Liver (tissue), 9 donors: ENCODE measurements around the gene GATM. TPM values are rescaled to one million over a fixed set of nuclear protein-coding genes. Genes with fewer than 3 reads are reported as not detected.

ENCODE experiments used
- DNase-seq: peaks from one replicate; pipeline ENCODE4 v3.0.0-alpha.2; 2017; ENCODE audit warnings: low spot score
- H3K27ac ChIP-seq, 2 donors: one replicate each; pipeline ENCODE4 v1.7.0; 2013; ENCODE audit warnings: inconsistent platforms in 2 of 2, low read length in 2 of 2, control low read depth in 1 of 2, low read depth in 1 of 2, mild to moderate bottlenecking in 1 of 2
- H3K27me3 ChIP-seq, 4 donors: one replicate each; pipeline versions ENCODE4 v1.6.1 to v1.7.0; 2013; ENCODE audit warnings: low read length in 3 of 4, inconsistent platforms in 1 of 4, mild to moderate bottlenecking in 1 of 4, moderate library complexity in 1 of 4; ENCODE audit not compliant: control insufficient read depth in 4 of 4, insufficient read depth in 4 of 4
- H3K36me3 ChIP-seq, 4 donors: one replicate each; pipeline versions ENCODE4 v1.6.1 to v1.7.0; 2013; ENCODE audit warnings: low read length in 3 of 4, mild to moderate bottlenecking in 3 of 4, low read depth in 1 of 4, moderate library complexity in 1 of 4; ENCODE audit not compliant: control insufficient read depth in 4 of 4, insufficient read depth in 3 of 4
- H3K4me1 ChIP-seq, 4 donors: one replicate each; pipeline versions ENCODE4 v1.6.1 to v1.7.0; 2013; ENCODE audit warnings: low read length in 3 of 4, mild to moderate bottlenecking in 3 of 4, moderate library complexity in 1 of 4; ENCODE audit not compliant: control insufficient read depth in 4 of 4, insufficient read depth in 4 of 4
- H3K4me3 ChIP-seq, 3 donors: one replicate each; pipeline versions ENCODE4 v1.6.1 to v1.7.0; 2013; ENCODE audit warnings: low read length in 3 of 3, control low read depth in 1 of 3, low read depth in 1 of 3, mild to moderate bottlenecking in 1 of 3
- H3K9ac ChIP-seq, 2 donors: one replicate each; pipeline ENCODE4 v1.7.0; 2013; ENCODE audit warnings: low read length in 2 of 2, mild to moderate bottlenecking in 2 of 2, moderate library complexity in 2 of 2, control low read depth in 1 of 2, low read depth in 1 of 2
- H3K9me3 ChIP-seq, 4 donors: one replicate each; pipeline versions ENCODE4 v1.6.1 to v1.7.0; 2013; ENCODE audit warnings: low read length in 3 of 4; ENCODE audit not compliant: control insufficient read depth in 4 of 4
- EGR1 ChIP-seq, 2 donors: IDR thresholded peaks; 2 replicates each; pipeline ENCODE4 v1.6.1; 2016 to 2018; ENCODE audit warnings: antibody characterized with exemption in 2 of 2, low read depth in 2 of 2
- FOXA1 ChIP-seq: IDR thresholded peaks from 2 replicates; pipeline ENCODE4 v1.6.1; 2016; ENCODE audit warnings: antibody characterized with exemption
- FOXA2 ChIP-seq: IDR thresholded peaks from 2 replicates; pipeline ENCODE4 v1.6.1; 2016; ENCODE audit warnings: antibody characterized with exemption
- GABPA ChIP-seq, 2 donors: IDR thresholded peaks in 1 of 2; conservative IDR thresholded peaks in 1 of 2; 2 replicates each; pipeline ENCODE4 v1.6.1; 2016; ENCODE audit warnings: antibody characterized with exemption in 2 of 2, mild to moderate bottlenecking in 1 of 2, moderate library complexity in 1 of 2
- HNF4A ChIP-seq, 2 donors: conservative IDR thresholded peaks; 2 replicates each; pipeline ENCODE4 v1.6.1; 2016; ENCODE audit warnings: antibody characterized with exemption in 2 of 2, mild to moderate bottlenecking in 2 of 2
- HNF4G ChIP-seq: IDR thresholded peaks from 2 replicates; pipeline ENCODE4 v1.6.1; 2016; ENCODE audit warnings: antibody characterized with exemption
- NR2F2 ChIP-seq: IDR thresholded peaks from 2 replicates; pipeline ENCODE4 v1.6.1; 2016; ENCODE audit warnings: antibody characterized with exemption
- RXRA ChIP-seq, 2 donors: IDR thresholded peaks; 2 replicates each; pipeline ENCODE4 v1.6.1; 2017 to 2018; ENCODE audit warnings: antibody characterized with exemption in 2 of 2, mild to moderate bottlenecking in 1 of 2
- SP1 ChIP-seq: IDR thresholded peaks from 2 replicates; pipeline ENCODE4 v1.6.1; 2018; ENCODE audit warnings: antibody characterized with exemption, mild to moderate bottlenecking
- YY1 ChIP-seq: IDR thresholded peaks from 2 replicates; pipeline ENCODE4 v1.6.1; 2016; ENCODE audit warnings: antibody characterized with exemption, mild to moderate bottlenecking
- WGBS: extraction: QIAGEN DNeasy Blood & Tissue Kit; methylation state at CpG from one replicate; pipeline ENCODE4 v1.1.7; 2013; 5-methylcytosine and 5-hydroxymethylcytosine counted together
- polyA plus RNA-seq, 2 donors: library from polyadenylated mRNA; stranded (reverse) in 1 of 2; unstranded in 1 of 2; fragments of 200-250 nt in 1 of 2; fragments of >200 nt in 1 of 2; fragmentation: Nextera tagmentation in 1 of 2; extraction: Ambion mirVana in 1 of 2; gene quantifications; one replicate each; pipeline versions ENCODE4 v1.2.1 to v1.2.3, GENCODE V29; 2013 to 2015
- total RNA-seq, 2 donors: library from RNA; depleted of rRNA; stranded (reverse); fragments of >200 nt; gene quantifications; one replicate each; pipeline ENCODE4 v1.2.3, GENCODE V29; 2014
- TF ChIP-seq, protein P1 (sequence below): IDR thresholded peaks from 2 replicates; pipeline ENCODE4 v1.6.1; 2016; ENCODE audit warnings: antibody characterized with exemption
- TF ChIP-seq, protein P2 (sequence below): fragments of 150-350 bp; IDR thresholded peaks from 2 replicates; pipeline ENCODE4 v1.5.1; 2017; ENCODE audit warnings: improper control_type of control experiment, low read depth, low read length; ENCODE audit not compliant: missing input control
- TF ChIP-seq, protein P3 (sequence below): IDR thresholded peaks from 2 replicates; pipeline ENCODE4 v1.6.1; 2016; ENCODE audit warnings: antibody characterized with exemption, mild to moderate bottlenecking
- TF ChIP-seq, protein P4 (sequence below): IDR thresholded peaks from 2 replicates; pipeline ENCODE4 v1.6.1; 2016; ENCODE audit warnings: antibody characterized with exemption
- TF ChIP-seq, protein P5 (sequence below): IDR thresholded peaks from 2 replicates; pipeline ENCODE4 v1.6.1; 2016; ENCODE audit warnings: antibody characterized with exemption
- donor health status: healthy.
- donor health status: healthy.
- donor health status: healthy.
- donor health status: healthy.
- donor health status: healthy.

GATM gene
- total and polyA plus RNA-seq, 4 donors = 401 to 1,079 (median 674) TPM

DNA sequence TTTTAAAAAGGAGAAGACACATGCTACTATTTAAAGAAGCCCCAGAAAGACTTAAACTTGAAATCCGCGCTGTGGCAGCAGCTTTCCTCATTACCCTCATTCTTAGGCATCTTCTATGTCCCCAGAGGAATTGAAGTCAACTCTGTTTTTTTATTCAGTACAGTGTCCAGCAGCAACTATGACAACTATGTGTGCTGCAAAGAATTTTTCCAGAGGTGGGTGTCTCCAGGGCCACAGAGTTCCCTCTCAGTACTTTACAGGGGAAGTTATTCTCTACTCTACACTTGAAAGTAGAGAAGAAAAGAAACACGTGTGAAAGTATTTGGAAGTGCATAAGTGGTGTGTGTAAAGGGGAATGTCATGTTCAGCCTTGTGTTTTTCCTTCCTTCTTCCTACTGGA is 32.0 kb downstream of the GATM start:
- Histone ChIP-seq H3K27me3 (no peaks in the 10 kb centered on the region), H3K27ac (peak overlapping the region in 1 of 2 donors; percentile 52), H3K36me3 (no peaks in the 10 kb centered on the region), H3K4me3 (no peak overlapping the region), H3K9ac (no peak overlapping the region), H3K4me1 (peaks cover 5 to 60% (median 52%) of the 10 kb centered on the region in 4 donors), H3K9me3 (no peaks in the 10 kb centered on the region)
- no peak for DNase-seq
- WGBS = 56% methylated on average over 3 of the region's 3 CpGs
- TF ChIP-seq, protein P1, sequence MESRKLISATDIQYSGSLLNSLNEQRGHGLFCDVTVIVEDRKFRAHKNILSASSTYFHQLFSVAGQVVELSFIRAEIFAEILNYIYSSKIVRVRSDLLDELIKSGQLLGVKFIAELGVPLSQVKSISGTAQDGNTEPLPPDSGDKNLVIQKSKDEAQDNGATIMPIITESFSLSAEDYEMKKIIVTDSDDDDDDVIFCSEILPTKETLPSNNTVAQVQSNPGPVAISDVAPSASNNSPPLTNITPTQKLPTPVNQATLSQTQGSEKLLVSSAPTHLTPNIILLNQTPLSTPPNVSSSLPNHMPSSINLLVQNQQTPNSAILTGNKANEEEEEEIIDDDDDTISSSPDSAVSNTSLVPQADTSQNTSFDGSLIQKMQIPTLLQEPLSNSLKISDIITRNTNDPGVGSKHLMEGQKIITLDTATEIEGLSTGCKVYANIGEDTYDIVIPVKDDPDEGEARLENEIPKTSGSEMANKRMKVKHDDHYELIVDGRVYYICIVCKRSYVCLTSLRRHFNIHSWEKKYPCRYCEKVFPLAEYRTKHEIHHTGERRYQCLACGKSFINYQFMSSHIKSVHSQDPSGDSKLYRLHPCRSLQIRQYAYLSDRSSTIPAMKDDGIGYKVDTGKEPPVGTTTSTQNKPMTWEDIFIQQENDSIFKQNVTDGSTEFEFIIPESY = no peak
- TF ChIP-seq FOXA1 = no peak
- no peak for TF ChIP-seq NR2F2
- TF ChIP-seq EGR1 (IDR thresholded peaks at IDR 0.05; ENCODE audit: low read depth in 2 of 2) = no peak
- TF ChIP-seq, protein P2, sequence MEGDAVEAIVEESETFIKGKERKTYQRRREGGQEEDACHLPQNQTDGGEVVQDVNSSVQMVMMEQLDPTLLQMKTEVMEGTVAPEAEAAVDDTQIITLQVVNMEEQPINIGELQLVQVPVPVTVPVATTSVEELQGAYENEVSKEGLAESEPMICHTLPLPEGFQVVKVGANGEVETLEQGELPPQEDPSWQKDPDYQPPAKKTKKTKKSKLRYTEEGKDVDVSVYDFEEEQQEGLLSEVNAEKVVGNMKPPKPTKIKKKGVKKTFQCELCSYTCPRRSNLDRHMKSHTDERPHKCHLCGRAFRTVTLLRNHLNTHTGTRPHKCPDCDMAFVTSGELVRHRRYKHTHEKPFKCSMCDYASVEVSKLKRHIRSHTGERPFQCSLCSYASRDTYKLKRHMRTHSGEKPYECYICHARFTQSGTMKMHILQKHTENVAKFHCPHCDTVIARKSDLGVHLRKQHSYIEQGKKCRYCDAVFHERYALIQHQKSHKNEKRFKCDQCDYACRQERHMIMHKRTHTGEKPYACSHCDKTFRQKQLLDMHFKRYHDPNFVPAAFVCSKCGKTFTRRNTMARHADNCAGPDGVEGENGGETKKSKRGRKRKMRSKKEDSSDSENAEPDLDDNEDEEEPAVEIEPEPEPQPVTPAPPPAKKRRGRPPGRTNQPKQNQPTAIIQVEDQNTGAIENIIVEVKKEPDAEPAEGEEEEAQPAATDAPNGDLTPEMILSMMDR = no peak
- TF ChIP-seq GABPA (IDR thresholded peaks at IDR 0.05 in 1 of 2, conservative IDR thresholded peaks at IDR 0.05 in 1 of 2) = no peak
- no peak for TF ChIP-seq HNF4A (conservative IDR thresholded peaks at IDR 0.05)

DNA sequence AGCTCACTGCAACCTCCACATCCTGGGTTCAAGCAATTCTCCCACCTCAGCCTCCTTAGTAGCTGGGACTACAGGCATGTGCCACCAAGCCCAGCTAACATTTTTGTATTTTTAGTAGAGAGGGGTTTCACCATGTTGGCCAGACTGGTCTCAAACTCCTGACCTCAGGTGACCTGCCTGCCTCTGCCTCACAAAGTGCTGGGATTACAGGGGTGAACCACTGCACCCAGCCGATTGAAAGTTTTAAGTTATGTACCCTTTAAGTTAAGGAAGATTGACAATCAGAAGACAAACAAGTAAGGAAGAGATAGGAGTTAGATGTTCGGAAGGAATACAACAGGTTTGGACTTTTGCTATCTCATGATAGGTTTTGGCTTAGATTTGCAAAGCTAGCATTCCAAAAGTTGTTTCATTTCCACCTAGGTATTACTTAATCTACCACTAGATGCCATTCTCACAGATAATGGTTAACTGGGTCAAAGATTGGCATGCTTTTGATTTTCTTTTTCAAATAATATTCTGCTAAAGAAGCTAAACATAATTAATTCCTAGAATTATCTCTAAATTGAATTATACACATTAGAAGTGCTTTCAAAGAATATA is 35.0 kb downstream of the GATM start:
- DNase-seq = no peak
- peak; percentile 81 to 83 for TF ChIP-seq HNF4A (conservative IDR thresholded peaks at IDR 0.05)
- peak; percentile 82 for TF ChIP-seq SP1
- TF ChIP-seq RXRA (IDR thresholded peaks at IDR 0.05) = peak; percentile 73 to 79
- TF ChIP-seq HNF4G = peak; percentile 37
- TF ChIP-seq, protein P3, sequence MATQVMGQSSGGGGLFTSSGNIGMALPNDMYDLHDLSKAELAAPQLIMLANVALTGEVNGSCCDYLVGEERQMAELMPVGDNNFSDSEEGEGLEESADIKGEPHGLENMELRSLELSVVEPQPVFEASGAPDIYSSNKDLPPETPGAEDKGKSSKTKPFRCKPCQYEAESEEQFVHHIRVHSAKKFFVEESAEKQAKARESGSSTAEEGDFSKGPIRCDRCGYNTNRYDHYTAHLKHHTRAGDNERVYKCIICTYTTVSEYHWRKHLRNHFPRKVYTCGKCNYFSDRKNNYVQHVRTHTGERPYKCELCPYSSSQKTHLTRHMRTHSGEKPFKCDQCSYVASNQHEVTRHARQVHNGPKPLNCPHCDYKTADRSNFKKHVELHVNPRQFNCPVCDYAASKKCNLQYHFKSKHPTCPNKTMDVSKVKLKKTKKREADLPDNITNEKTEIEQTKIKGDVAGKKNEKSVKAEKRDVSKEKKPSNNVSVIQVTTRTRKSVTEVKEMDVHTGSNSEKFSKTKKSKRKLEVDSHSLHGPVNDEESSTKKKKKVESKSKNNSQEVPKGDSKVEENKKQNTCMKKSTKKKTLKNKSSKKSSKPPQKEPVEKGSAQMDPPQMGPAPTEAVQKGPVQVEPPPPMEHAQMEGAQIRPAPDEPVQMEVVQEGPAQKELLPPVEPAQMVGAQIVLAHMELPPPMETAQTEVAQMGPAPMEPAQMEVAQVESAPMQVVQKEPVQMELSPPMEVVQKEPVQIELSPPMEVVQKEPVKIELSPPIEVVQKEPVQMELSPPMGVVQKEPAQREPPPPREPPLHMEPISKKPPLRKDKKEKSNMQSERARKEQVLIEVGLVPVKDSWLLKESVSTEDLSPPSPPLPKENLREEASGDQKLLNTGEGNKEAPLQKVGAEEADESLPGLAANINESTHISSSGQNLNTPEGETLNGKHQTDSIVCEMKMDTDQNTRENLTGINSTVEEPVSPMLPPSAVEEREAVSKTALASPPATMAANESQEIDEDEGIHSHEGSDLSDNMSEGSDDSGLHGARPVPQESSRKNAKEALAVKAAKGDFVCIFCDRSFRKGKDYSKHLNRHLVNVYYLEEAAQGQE = no peak
- TF ChIP-seq NR2F2 = no peak
- TF ChIP-seq, protein P4, sequence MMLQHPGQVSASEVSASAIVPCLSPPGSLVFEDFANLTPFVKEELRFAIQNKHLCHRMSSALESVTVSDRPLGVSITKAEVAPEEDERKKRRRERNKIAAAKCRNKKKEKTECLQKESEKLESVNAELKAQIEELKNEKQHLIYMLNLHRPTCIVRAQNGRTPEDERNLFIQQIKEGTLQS = no peak
- TF ChIP-seq GABPA (IDR thresholded peaks at IDR 0.05 in 1 of 2, conservative IDR thresholded peaks at IDR 0.05 in 1 of 2) = peak in 1 of 2 donors; percentile 30
- TF ChIP-seq, protein P5, sequence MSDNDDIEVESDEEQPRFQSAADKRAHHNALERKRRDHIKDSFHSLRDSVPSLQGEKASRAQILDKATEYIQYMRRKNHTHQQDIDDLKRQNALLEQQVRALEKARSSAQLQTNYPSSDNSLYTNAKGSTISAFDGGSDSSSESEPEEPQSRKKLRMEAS = peak; percentile 58
- TF ChIP-seq YY1 = peak; percentile 58
- peak; percentile 35 for TF ChIP-seq FOXA2
- Histone ChIP-seq H3K27me3 (no peaks in the 10 kb centered on the region), H3K9me3 (no peaks in the 10 kb centered on the region), H3K9ac (no peak overlapping the region), H3K27ac (peak overlapping the region; percentile 51 to 60), H3K4me3 (peak overlapping the region in 2 of 3 donors; percentile 18 to 22), H3K4me1 (peaks cover 7 to 74% (median 59%) of the 10 kb centered on the region in 4 donors), H3K36me3 (no peaks in the 10 kb centered on the region)
- WGBS = 23% methylated on average over 2 of the region's 2 CpGs
